Gastrocnemius medialis (tissue), 4 donors: ENCODE results near the gene GIMAP1. TPM values are rescaled to one million over a fixed set of nuclear protein-coding genes. Genes with fewer than 3 reads are reported as not detected.

ENCODE experiments used
- ATAC-seq, 2 donors: fragments of 150-250 bp; one replicate each; pipeline ENCODE4 v1.9.1; 2016
- DNase-seq, 2 donors: peaks; one replicate each; pipeline ENCODE4 v3.0.0-alpha.2; 2019
- H3K27ac ChIP-seq, 4 donors: fragments of 200-600 bp; sonication (generic); 1 replicate in 1 of 4; 2 replicates in 3 of 4; pipeline ENCODE4 v1.5.1; 2016 to 2018; ENCODE audit warnings: mild to moderate bottlenecking in 2 of 4, moderate library complexity in 1 of 4
- H3K27me3 ChIP-seq, 3 donors: fragments of 200-600 bp; sonication (generic) in 2 of 3; 1 replicate in 1 of 3; 2 replicates in 2 of 3; pipeline versions ENCODE4 v1.5.1 to v1.6.0; 2016 to 2019; ENCODE audit warnings: mild to moderate bottlenecking in 1 of 3, moderate library complexity in 1 of 3
- H3K36me3 ChIP-seq, 2 donors: fragments of 200-600 bp; sonication (generic) in 1 of 2; one replicate each; pipeline ENCODE4 v1.5.1; 2017 to 2018
- H3K4me1 ChIP-seq, 2 donors: fragments of 200-600 bp; sonication (generic) in 1 of 2; one replicate each; pipeline ENCODE4 v1.5.1; 2016 to 2017; ENCODE audit warnings: mild to moderate bottlenecking in 2 of 2
- H3K4me3 ChIP-seq, 4 donors: fragments of 200-600 bp; sonication (generic) in 3 of 4; 1 replicate in 1 of 4; 2 replicates in 3 of 4; pipeline ENCODE4 v1.5.1; 2016 to 2019; ENCODE audit warnings: mild to moderate bottlenecking in 2 of 4
- H3K9me3 ChIP-seq, 3 donors: fragments of 200-600 bp; sonication (generic) in 2 of 3; 1 replicate in 1 of 3; 2 replicates in 2 of 3; pipeline ENCODE4 v1.5.1; 2016 to 2019
- POLR2A ChIP-seq, 2 donors: fragments of 450-650 bp; IDR thresholded peaks; one replicate each; pipeline ENCODE4 v1.6.1; 2017; ENCODE audit warnings: antibody characterized with exemption in 2 of 2, mild to moderate bottlenecking in 2 of 2, moderate library complexity in 2 of 2
- in situ Hi-C, 4 donors: fragments of 200-750 bp; cut with MboI; loops; one replicate each; pipeline versions ENCODE4 v1.15.0 to v1.8.0; 2017; ENCODE audit warnings: low sequenced_read_pairs in 4 of 4
- intact Hi-C: fragments of 100-400 bp; cut with DNase I; formaldehyde crosslinking; loops from one replicate; pipeline ENCODE4 v1.15.1; 2023; ENCODE audit warnings: low total_unique reads
- total RNA-seq, 4 donors: library from RNA; depleted of rRNA; stranded (reverse); fragments of >200 nt; gene quantifications; one replicate each; pipeline versions ENCODE4 v1.1.0 to v1.2.3, GENCODE V29; 2016
- TF ChIP-seq, protein P1 (sequence below), 5 experiments: fragments of 450-650 bp in 3 of 5; fragments of 200-600 bp in 2 of 5; sonication (generic) in 2 of 5; IDR thresholded peaks in 4 of 5; conservative IDR thresholded peaks in 1 of 5; 1 replicate in 4 of 5; 2 replicates in 1 of 5; pipeline ENCODE4 v1.5.1; 2016 to 2019; ENCODE audit warnings: antibody characterized with exemption in 5 of 5, mild to moderate bottlenecking in 3 of 5, moderate library complexity in 3 of 5

Gene GIMAP1
- total RNA-seq, 4 donors from 2014 or later, result 4.1 to 7.8 (median 4.9) TPM

DNA sequence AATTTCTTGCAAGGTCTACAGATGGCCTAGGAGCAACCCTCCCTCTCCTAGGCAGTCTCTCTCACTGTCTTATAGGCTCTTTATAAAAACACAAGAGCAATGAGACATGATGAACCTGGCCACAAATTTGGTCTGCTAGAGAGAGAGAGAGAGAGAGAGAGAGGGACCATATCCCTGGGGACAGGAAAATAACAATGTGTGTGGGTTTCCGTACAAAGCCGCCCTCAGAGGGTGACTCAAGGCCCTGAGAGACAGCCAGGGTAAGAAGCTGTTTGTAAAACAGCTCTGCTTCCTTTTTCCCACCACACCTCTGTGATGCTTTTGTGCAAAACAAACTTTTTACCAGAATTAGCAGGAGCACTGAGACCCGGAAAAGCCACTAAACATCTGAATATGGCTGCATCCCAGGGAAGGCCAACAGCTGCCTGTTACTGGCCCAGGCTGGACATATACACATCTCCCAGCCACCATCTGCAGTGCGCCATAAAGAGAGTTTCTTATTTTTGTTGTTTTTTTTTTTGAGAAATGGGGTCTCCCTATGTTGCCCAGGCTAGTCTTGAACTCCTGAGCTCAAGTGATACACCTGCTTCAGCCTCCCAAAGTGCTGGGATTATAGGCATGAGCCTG is 39.2 kb downstream of the GIMAP1 start:
- Histone ChIP-seq H3K9me3 (no peaks in the 10 kb centered on the region), H3K27ac (peak overlapping the region; percentile 3 to 67 (median 45)), H3K4me1 (no peaks in the 10 kb centered on the region)

DNA sequence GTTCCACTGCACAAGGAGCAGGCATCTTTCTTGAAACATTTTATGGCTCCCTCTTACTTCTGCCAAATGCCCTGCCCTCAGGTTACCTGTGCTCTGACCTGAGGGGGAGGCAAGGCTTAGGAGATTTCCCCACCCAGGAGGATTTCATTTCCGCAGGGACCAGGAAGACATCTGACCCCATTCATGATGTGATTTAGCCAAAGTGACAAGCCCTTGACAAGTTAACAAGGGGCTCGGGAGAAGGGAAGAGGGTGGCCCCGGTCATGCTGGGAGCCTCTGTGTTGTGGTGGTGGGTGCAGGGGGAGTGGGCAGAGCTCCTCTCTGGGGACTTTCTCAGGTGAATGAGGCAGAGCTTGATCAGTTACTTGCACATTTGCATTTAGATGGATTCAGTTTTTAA is 39.8 kb downstream of the GIMAP1 start:
- H3K9me3 ChIP-seq, result no peaks in the 10 kb centered on the region
- intact Hi-C loops (loop anchor here (5.0 kb wide), 1 partner anchor 309 kb away; no protein-coding TSS in a partner anchor), in situ Hi-C loops (loop anchor here in 2 of 4 donors (10.0 kb wide), 1 partner anchor 311 kb away; no protein-coding TSS in a partner anchor)
- H3K27me3 ChIP-seq, result no peaks in the 10 kb centered on the region
- no peaks in the 10 kb centered on the region for H3K4me1 ChIP-seq
- no peak for TF ChIP-seq POLR2A (IDR thresholded peaks at IDR 0.05)
- TF ChIP-seq, protein P1, sequence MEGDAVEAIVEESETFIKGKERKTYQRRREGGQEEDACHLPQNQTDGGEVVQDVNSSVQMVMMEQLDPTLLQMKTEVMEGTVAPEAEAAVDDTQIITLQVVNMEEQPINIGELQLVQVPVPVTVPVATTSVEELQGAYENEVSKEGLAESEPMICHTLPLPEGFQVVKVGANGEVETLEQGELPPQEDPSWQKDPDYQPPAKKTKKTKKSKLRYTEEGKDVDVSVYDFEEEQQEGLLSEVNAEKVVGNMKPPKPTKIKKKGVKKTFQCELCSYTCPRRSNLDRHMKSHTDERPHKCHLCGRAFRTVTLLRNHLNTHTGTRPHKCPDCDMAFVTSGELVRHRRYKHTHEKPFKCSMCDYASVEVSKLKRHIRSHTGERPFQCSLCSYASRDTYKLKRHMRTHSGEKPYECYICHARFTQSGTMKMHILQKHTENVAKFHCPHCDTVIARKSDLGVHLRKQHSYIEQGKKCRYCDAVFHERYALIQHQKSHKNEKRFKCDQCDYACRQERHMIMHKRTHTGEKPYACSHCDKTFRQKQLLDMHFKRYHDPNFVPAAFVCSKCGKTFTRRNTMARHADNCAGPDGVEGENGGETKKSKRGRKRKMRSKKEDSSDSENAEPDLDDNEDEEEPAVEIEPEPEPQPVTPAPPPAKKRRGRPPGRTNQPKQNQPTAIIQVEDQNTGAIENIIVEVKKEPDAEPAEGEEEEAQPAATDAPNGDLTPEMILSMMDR (IDR thresholded peaks at IDR 0.05 in 4 of 5, conservative IDR thresholded peaks at IDR 0.05 in 1 of 5), result no peak
- ATAC-seq (no peak), DNase-seq (no peak)
- peak overlapping the region; percentile 3 to 67 (median 45) for H3K27ac ChIP-seq
- no peak overlapping the region for H3K4me3 ChIP-seq
- no peaks in the 10 kb centered on the region for H3K36me3 ChIP-seq

More for the DNA sequence above, 39.2 kb downstream of the GIMAP1 start:
- H3K27me3 ChIP-seq, result no peaks in the 10 kb centered on the region
- in situ Hi-C loops, result loop anchor here in 2 of 4 donors (10.0 kb wide), 1 partner anchor 311 kb away; no protein-coding TSS in a partner anchor
- H3K36me3 ChIP-seq, result no peaks in the 10 kb centered on the region
- DNase-seq, result no peak
- no peak overlapping the region for H3K4me3 ChIP-seq
- ATAC-seq, result peak in 1 of 2 donors; percentile 50
- TF ChIP-seq, protein P1 (IDR thresholded peaks at IDR 0.05 in 4 of 5, conservative IDR thresholded peaks at IDR 0.05 in 1 of 5), result no peak
- TF ChIP-seq POLR2A (IDR thresholded peaks at IDR 0.05), result no peak
- intact Hi-C loops, result loop anchor here (5.0 kb wide), 1 partner anchor 308 kb away; no protein-coding TSS in a partner anchor

DNA sequence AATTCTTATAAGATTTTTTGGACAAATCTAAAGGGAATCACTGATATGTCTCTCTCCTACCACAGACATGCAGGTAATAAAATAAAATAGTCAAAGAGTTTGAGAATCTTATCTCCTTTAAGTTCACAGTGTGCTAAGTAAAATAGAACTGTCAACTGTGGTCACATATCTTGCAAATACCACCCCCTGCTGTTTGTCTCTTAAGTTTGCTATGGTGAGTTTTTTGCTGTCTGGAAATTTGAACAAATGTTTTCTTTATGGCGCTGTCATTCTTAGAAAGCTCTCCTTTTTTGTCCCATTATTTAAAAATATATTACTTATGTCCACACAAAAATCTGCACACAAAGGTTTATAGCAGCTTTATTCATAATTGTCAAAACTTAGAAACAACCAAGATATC is 40.4 kb downstream of the GIMAP1 start:
- intact Hi-C loops, result loop anchor here (5.0 kb wide), 1 partner anchor 310 kb away; no protein-coding TSS in a partner anchor
- Histone ChIP-seq H3K9me3 (no peaks in the 10 kb centered on the region), H3K4me3 (no peak overlapping the region), H3K36me3 (no peaks in the 10 kb centered on the region), H3K4me1 (no peaks in the 10 kb centered on the region), H3K27ac (peak overlapping the region in 3 of 4 donors; percentile 42 to 67 (median 48)), H3K27me3 (no peaks in the 10 kb centered on the region)
- DNase-seq, result no peak
- in situ Hi-C loops, result loop anchor here in 2 of 4 donors (10.0 kb wide), 1 partner anchor 312 kb away; no protein-coding TSS in a partner anchor
- no peak for TF ChIP-seq POLR2A (IDR thresholded peaks at IDR 0.05)
- TF ChIP-seq, protein P1 (IDR thresholded peaks at IDR 0.05 in 4 of 5, conservative IDR thresholded peaks at IDR 0.05 in 1 of 5), result peak in 2 of 5 experiments; percentile 28 to 34
- no peak for ATAC-seq

DNA sequence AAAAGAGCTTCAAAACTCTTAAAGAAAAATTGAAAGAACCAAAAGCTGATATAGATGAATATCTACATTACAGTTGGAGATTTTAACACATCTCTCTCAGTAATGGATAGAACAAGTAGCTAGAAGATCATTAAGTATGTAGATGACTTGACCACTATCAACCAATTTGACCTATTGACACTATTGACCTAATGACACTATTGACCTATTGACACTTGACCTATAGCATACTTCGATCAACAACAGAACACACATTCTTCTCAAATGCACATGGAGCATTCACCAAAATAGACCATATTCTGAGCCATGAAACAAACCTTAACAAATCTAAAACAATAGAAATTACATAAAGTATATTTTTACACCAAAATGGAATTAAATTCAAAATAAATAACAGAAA is 43.1 kb downstream of the GIMAP1 start:
- Histone ChIP-seq H3K9me3 (no peaks in the 10 kb centered on the region), H3K36me3 (no peaks in the 10 kb centered on the region), H3K27me3 (no peaks in the 10 kb centered on the region), H3K27ac (no peak overlapping the region), H3K4me3 (no peak overlapping the region), H3K4me1 (no peaks in the 10 kb centered on the region)
- ATAC-seq, result no peak
- no peak for DNase-seq
- intact Hi-C loops, result loop anchor here (5.0 kb wide), 1 partner anchor 312 kb away; no protein-coding TSS in a partner anchor
- TF ChIP-seq, protein P1 (IDR thresholded peaks at IDR 0.05 in 4 of 5, conservative IDR thresholded peaks at IDR 0.05 in 1 of 5), result no peak
- TF ChIP-seq POLR2A (IDR thresholded peaks at IDR 0.05), result no peak
- in situ Hi-C loops, result loop anchor here in 2 of 4 donors (10.0 kb wide), 1 partner anchor 315 kb away; no protein-coding TSS in a partner anchor
